NCI-H1930 (cell line): ENCODE data around the gene TMTC1.
"Not testable (repeated sequence)": the region's sequence is repeated elsewhere in the genome, so short reads cannot be mapped to it uniquely, and the experiment has no call there.

Experiments
- DNase-seq, 2 experiments: peaks; one replicate each; lab custom pipeline; 2025; lab: John Stamatoyannopoulos, UW

The TMTC1 gene

DNA sequence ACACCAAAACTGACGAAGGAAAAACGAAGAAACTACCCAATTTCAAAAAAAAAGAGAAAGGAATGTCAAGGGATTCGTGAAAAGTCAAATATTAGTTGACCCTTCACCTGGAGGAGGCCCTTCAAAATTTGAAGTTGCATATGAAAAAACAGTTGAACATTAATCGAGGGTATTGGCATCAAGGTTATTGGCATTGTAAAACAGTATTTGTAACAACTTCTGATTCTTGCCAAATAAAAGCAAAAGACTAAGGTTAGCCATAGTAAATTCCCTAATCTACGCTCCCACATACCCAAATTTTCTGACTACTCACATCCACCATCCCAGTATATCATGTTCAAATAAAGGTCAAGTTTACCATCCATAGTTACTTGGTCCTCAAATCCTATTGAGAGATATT lies 118.6 kb downstream of the TMTC1 start:
- DNase-seq: no peak

DNA sequence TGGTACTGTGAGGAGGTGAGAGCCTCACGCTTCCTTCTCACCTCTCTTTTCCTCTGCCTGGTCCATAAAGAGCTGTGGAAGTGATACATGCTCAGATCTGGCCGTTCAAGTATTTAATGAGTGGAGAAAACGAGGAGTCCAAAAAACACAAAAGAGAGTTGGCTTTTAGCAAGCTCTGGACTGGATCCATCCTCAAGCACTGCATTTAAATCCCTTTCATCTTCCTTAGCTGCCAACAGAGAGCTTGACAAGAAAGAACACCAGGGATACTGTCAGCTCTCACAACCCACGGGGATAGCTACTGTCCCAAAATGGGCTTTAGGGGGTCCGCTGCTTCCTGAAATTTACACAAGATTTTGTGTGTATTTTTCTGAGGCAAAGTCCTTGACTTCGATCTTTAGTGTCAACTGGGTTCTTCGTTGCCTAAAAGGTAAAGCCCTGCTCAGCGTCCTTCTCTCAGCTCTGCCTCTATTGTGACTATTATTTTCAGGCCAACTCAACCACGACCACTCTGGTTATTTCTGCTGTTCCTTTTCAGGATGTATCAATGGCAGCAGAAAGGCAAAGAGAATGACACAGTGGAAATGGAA lies 120.9 kb downstream of the TMTC1 start:
- no peak for DNase-seq

DNA sequence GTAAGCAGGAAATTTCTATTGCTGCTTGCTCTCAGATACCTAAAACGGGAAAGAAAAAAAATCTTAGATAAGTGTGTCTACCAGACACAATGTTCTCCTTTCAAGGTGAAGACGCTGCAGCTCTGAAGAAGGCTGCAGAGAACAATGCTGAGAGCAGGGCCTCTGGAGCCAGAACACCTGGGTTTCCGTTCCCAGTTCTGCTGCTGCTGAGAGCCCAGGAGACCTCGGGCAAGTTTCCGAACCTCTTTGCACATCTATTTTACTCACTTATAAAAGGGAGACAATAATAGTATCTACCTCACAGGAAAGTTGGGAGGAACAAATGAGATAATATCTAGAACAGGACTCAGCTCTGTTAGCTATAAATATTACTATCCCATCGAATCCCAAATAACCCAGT lies 122.9 kb downstream of the TMTC1 start:
- no peak for DNase-seq

DNA sequence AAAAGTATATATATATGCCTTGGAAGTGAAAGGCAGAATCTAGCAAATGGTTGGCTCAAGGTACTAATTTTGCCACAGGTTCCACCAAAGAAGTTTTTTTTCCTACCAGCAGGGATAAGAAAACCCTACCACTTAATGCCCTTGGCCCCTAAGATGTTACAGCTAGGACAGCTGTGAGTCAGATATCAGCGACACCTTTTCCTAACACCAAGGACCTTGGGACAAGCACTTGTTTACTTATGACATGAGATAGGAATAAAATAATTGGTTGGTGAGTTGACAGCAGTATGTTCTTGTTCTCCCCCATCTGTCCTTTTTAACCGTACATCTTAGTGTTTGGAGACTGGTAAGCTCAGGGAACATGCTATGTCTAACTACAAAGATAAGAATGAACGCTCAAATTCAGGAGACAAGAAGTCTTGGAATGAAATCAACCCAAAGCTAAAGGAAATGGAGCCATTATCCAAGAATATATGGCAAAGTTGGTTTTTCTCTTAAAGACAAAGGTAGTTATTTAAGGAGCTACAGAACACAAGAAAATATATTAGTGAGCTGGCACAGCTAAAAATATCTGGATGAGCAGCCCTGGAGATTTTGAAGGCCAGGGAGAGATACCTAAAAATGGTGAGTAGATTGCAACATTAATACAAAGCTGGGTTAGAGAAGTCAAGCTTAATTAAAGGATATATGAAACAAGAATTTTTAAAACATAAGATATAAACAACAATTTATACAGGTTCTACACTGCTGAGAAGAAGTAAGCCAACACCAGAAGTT lies 126.8 kb downstream of the TMTC1 start:
- DNase-seq: no peak

DNA sequence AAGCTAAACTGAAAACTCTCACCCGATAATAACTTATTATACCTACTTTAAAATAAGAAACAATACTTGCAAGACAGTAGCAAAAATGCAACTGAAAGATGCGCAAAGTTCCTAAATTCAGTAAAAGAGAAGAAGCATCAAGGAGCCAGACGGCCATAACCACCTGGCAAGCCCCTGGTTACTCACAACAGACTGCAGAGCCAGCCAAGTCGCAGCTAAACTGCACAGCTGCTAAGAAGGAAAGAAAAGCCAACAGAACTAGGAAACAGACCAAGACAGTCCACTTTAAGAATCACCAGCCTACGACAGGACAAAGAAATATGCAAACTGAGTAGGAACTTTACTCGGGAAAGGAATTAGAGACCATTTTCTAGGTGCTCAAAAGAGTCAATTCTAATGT lies 127.9 kb downstream of the TMTC1 start:
- DNase-seq: no peak

DNA sequence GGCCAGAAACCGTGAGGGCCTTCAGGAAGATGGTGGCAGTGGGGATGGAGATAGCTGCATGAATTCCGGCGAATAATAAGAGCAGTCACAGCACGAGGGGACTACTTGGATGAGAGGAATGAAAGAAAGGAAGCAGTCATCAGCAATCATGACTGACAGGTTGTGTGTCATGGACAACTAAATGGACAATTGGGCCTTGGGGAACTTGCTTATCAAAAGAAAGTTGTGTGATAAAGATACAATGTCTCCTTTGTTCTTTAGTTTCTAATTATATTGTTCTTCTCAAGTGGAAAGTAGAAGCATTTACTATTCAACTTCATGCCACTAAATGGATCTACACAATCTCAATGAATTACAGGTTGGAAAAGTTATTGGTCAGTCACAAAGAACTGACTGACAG lies 130.5 kb downstream of the TMTC1 start:
- DNase-seq: no peak

DNA sequence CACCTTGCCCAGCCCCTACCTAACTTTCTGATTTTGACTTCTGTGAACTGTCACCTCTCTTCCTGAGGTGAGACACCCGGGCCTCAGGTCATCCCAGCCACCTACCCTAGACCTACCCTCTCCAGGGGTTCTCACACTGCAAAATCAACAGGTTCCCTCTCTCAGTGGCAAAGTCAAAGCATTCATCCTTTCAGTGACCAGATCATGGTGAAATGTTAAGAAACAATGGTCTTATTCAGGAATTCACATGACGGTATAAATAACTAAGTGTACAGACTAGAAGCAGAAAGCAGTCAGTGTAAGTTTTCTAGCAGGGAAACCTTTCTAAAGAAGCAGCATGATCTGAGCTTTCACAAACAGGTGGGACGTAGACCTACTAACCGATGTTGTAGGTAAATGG lies 133.4 kb downstream of the TMTC1 start:
- no peak for DNase-seq

DNA sequence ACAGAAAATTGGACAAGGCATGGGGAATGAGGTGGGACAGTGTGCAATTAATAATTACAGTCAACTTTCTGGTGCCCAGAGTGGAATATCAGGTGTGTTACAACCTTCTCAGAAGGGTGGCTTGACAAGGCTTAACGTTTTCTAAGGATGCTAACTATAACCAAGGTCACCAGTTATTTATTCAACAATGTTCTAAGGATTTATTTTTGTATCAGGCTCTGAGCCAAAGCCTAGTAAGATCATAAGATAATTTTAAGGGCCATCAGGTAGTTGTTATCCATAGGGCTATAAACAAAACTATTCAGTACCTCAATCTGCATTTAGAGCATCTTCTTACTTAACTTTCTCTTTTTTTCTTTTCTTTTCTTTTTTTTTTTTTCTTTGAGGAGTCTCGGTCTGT lies 134.0 kb downstream of the TMTC1 start:
- DNase-seq: no peak

DNA sequence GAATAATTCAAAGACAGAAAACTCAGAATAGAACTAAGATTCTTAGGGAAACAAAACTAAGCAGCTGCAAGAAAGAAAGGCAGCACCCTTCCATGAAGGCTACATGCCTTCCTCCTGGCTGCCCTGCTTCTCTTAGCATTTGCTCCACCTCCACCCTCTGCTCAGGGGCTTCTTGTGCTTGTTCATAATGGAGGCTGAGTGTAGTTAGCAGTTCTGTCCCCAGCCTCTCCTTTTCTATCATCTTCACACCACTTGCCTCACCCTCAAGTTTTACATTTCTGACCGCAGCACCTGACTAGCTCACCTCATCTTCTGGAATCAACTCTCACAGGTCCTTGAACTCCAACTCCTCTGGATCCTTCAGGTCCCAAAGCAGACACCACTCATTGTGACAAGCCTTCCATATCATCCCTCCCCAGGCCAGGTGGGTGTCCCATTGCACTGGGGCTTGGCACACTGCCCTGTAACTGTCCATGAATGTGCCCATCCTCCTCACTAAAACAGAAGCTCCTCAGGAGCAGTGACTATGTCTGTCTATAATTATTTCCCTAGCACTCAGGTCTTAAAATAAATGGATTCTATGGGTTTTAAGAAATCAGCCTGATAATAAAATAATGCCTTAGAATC lies 139.1 kb downstream of the TMTC1 start:
- no peak for DNase-seq

DNA sequence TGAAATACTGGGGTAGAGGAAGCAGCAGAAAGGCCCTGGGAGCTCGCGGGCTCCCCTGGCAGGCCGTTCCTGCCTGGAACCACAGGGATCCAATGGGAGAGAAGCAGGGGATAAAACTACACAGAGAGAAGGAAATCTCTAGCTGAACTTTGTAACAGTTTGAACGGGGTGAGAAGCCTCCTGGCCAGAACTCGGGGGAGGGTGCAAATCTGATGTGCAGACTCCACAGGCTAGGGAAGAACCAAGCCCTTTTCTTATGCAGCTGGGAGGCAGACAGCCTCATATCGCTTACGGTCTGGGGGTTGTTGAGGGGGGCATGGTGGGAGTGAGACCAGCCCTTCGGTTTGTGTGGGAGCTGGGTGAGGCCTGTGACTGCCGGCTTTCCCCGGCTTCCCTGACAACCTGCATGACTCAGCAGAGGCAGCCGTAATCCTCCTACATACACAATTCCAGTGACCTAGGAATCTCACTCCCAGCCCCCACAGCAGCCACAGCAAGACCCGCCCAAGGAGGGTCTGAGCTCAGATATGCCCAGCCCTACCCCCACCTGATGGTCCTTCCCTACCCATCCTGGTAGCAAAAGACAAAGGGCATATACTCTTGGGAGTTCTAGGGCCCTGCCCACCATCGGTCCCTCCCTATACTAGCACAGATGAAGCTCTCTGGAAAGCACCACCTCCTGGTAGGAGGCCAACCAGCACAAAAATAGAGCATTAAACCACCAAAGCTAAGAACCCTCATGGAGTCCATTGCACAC lies 143.0 kb downstream of the TMTC1 start:
- no peak for DNase-seq

DNA sequence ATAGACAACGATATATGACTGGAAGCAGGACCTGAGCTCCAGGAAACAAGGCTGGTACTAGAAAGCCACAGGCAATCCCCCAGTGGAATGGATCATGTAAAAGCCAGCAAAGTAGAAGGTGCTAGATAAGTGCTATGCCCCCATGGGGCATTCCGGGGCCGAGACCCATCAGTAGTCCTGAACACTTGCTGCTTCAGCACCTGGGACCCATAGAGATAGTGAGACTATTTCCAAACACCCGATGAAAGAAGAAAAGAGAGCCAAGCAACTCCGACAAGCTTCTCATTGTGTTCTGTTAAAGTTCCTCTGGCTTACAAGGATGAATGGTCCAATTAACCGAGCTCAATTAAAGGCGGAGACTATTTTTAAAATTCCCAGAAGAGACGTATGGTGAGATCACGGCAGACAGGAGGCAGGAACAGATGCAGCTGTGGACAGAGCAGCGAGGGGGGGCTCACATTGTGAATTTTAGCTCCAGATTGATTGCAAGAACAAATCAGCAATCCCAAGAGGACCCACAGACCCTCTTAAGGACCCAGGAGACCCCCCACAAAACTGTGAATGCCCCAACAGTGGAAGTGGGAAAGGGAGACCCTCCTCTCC lies 143.7 kb downstream of the TMTC1 start:
- no peak for DNase-seq

DNA sequence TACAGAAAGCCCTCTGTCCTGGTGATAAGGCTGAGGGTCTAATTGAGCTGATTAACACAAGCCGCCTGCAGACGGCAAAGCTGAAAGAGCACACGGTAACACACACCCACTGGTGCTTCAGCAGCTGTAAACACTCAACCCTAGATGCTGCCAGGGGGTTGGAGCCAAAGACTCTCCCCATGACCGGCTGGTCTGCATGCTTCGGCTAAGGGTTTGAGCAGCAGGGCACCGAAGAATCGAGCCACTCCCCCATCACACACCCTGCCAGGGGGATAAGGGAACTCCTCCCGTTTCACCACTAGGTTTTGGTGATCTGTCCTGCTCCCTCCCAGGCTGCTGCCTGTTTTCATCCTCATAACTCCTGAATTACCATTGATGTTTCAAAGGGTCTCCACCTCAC lies 145.2 kb downstream of the TMTC1 start:
- no peak for DNase-seq

DNA sequence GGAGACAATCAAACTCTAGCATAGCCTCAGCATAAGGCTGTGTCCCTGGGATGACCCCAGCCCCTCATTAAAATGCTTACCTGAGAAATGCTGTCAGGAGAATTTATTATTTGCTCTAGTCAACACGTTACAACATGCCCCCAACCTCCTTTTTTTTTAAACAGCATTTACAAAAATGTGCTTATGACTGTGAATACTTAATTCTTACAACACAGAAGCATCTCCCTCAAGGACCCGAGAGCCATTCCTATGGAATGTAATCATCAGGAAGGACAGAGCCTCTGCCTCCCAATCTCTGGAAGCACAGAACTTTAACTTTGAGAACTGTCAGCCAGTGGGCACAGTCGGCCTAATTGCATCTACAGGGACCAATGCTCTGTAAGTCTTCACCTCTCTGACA lies 149.7 kb downstream of the TMTC1 start:
- no peak for DNase-seq

DNA sequence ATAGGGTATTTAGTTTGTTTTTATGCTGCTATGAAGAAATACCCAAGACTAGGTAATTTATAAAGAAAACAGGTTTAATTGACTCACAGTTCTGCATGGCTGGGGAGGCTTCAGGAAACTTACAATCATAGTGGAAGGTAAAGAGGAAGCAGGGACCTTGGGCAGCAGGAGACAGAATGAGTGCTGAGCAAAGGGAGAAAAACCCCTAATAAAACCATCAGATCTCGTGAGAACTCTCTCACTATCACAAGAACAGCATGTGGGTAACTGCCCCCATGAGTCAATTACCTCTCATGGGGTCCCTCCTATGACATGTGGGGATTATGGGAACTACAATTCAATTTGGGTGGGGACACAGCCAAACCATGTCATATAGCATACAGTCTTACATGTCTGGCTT lies 153.6 kb downstream of the TMTC1 start:
- DNase-seq: not testable (repeated sequence)

DNA sequence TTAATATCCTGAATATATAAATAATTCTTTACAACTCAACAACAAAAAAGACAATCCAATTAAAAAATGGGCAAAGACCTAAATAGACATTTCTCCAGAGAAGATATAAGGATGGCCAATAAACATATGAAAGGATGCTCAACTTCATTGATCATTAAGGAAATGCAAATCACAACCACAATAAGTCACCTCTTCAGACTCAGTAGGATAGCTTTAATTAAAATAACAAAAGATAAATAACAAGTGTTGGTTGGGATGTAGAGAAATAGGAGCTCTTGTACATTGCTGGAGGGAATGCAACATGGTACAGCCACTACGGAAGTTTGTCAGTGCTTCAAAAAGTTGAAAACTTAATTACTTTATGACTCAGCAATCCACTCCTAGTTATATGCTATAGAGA lies 156.5 kb downstream of the TMTC1 start:
- no peak for DNase-seq

DNA sequence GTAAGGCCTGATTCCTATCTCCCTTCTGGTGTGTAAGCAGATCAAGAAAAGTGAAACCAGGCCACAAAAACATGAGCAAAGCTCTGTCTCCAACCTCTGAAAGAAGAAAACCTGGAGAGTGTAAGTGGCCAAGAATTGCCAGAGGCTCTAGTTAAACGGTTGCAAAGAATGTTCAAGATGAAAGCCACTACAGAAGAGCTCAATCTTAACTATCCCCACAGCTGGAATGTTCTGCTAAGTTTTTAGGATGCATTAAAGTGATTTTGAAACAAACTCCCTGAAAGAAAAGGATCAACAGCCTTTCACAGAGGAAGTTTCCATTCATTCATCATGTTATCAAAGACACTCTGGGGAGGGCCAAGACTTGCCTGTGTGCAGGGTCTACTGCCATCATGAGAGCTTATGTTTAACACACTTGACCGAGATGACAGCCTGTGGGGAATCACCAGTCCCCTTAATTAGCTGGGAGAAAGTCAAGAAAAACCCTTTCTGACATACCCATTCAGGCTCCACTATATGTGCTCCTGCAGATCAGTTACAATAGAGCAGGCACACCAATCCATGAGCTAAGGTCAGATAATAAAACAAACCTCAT lies 158.3 kb downstream of the TMTC1 start:
- DNase-seq: no peak

DNA sequence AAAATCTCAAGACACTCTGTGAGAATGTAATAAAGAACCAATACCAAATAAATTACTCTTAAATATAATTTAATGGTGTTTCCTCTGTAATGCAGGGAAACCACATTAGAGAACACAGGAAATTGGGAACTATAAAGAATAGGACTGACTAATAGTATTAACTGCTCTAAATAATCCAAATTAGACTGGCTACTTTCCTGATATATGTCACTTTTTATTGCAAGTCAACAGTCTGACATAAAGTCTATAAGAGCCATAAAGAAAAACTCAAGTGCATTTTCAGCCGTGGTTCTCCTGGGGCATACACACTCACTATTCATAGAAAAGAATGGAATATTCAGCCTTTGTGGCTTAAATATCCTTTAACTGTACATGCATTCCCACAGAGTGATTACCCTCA lies 161.5 kb downstream of the TMTC1 start:
- no peak for DNase-seq

DNA sequence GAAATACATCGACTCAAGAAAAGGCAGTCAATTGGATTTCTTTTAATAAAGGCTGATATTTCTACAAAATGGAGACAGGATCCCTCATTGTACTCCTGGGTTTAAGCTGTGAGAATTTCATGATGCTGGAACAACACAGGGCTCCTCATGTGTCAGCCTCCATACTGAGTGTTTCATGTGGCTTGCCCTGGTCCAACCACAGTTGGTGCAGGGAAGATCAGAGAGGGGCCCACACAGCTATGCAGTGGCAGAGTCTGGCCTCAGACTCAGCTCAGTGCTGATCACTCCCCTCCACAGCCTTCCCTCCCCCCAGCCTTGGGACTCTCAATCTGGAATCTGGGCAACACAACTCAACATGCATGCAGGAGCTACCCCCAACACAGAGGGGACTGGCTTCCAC lies 163.7 kb downstream of the TMTC1 start:
- DNase-seq: no peak

DNA sequence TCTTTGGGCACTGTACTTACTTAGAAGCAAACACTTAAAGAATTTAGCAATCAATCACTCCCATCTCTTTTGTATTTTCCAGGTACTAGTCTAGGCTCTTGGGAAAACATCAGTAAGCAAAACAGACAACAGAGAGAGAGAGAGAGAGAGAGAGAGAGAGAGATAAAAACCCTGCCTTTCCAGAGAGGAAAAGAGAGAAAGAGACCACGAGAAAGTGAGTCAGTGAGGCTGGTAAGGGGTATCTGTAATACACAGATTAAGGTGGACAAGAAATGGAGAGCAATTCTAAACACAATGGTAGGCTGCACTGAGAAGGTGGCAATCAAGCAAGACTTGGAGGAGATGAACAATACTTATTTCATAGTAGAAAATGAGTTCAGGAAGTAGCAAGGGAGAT lies 166.3 kb downstream of the TMTC1 start:
- no peak for DNase-seq

DNA sequence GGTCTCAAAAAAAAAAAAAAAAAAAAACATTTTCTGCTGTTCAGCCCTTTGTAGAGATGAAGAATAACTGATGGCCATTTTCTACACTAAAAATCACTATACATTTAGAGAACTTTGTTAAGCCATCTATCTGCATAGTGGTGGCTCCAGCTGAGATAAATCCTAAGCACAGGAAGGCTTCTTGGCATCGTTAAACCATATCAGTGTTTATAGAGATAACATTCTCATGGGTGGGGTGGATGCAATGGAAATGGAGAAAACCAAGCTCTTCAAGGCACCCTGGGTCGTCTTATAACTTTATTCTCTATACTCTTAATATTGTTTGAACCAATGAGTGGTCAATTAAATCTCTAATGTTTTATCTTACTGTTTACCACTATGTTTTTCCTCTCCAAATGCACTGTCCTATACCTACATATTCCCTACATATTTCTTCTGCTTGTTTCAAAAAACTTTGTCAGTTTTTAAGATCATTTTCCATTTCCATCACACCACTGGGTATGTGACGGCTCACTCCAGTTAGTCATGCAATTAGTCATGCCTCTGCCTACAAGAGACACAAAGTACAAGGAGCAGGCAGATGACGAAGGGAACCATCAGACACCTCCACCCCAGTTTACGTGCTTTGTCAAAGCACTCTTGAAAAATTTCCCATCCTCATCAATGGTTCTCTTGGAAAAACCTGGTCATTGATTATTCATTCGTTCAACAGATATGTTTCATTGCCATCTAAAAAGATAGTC lies 166.9 kb downstream of the TMTC1 start:
- DNase-seq: no peak

DNA sequence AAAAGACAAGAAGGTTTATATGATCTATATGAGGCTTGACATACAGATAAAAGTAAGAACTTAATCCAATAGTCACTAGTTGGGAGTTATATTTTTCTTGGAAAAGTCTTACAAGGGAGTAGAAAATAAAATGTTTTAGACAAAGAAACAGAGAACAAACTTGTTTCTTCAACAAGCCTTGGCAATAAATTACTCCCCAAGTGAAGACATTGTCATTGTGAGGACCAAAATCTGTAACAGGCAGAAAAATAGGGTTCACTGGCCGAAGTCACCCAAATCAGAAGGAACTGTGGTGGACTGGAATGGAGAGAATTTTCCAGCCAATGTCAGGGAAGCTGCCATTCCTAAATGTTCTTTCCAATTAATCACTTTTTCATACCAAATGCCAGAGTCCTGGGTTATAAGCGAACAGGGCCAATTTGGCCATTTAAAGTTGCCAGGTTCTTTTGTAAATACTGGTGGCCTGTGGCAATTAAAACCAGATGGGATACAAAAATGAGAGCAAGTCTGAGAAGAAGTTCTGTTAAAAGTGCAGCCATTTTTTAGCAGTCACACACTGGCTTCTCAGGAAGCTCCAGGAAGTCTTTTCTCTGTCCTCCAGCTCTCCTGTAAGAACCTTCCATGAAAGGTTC lies 168.9 kb downstream of the TMTC1 start:
- no peak for DNase-seq
